Gastroesophageal sphincter (tissue), 4 donors: ENCODE data around the gene DEPDC5. TPM values are rescaled to one million over a fixed set of nuclear protein-coding genes. Genes with fewer than 3 reads are reported as not detected.

Source experiments
- ATAC-seq: fragments of 150-250 bp; one replicate; pipeline ENCODE4 v1.9.1; 2016; ENCODE audit warnings: mild to moderate bottlenecking, moderate library complexity
- H3K27ac ChIP-seq, 4 donors: fragments of 200-600 bp; sonication (generic) in 3 of 4; 1 replicate in 3 of 4; 2 replicates in 1 of 4; pipeline ENCODE4 v1.5.1; 2016 to 2019
- H3K27me3 ChIP-seq: fragments of 200-600 bp; sonication (generic); one replicate; pipeline ENCODE4 v1.5.1; 2019
- H3K36me3 ChIP-seq, 2 donors: fragments of 200-600 bp; sonication (generic); one replicate each; pipeline ENCODE4 v1.5.1; 2019; ENCODE audit warnings: control low read depth in 1 of 2
- H3K4me1 ChIP-seq, 3 donors: fragments of 200-600 bp; sonication (generic); 1 replicate in 2 of 3; 2 replicates in 1 of 3; pipeline ENCODE4 v1.5.1; 2016 to 2019; ENCODE audit warnings: control low read depth in 2 of 3
- H3K4me3 ChIP-seq, 2 donors: fragments of 200-600 bp; sonication (generic); one replicate each; pipeline ENCODE4 v1.5.1; 2019; ENCODE audit warnings: mild to moderate bottlenecking in 1 of 2, moderate library complexity in 1 of 2
- H3K9me3 ChIP-seq, 3 donors: fragments of 200-600 bp; sonication (generic); one replicate each; pipeline ENCODE4 v1.5.1; 2017 to 2019; ENCODE audit warnings: control low read depth in 2 of 3
- EP300 ChIP-seq: sonication (generic); formaldehyde crosslinking; IDR thresholded peaks from one replicate; pipeline ENCODE4 v1.6.1; 2017; ENCODE audit warnings: antibody characterized with exemption, mild to moderate bottlenecking
- POLR2A ChIP-seq, 2 donors: fragments of 450-650 bp; IDR thresholded peaks; one replicate each; pipeline ENCODE4 v1.6.1; 2017; ENCODE audit warnings: antibody characterized with exemption in 2 of 2, mild to moderate bottlenecking in 2 of 2, moderate library complexity in 1 of 2
- POLR2AphosphoS5 ChIP-seq: sonication (generic); formaldehyde crosslinking; IDR thresholded peaks from one replicate; pipeline ENCODE4 v1.6.1; 2017; ENCODE audit warnings: antibody characterized with exemption
- WGBS, 2 donors: methylation state at CpG; one replicate each; pipeline ENCODE4 v1.1.5; 2018; ENCODE audit warnings: low coverage in 1 of 2; 5-methylcytosine and 5-hydroxymethylcytosine counted together
- total RNA-seq, 4 donors: library from RNA; depleted of rRNA; stranded (reverse); fragments of >200 nt; gene quantifications; one replicate each; pipeline ENCODE4 v1.1.0, GENCODE V29; 2016
- TF ChIP-seq, protein P1 (sequence below), 4 experiments: fragments of 200-600 bp in 2 of 4; fragments of 450-650 bp in 2 of 4; sonication (generic) in 1 of 4; IDR thresholded peaks; one replicate each; pipeline ENCODE4 v1.5.1; 2017 to 2019; ENCODE audit warnings: antibody characterized with exemption in 4 of 4, mild to moderate bottlenecking in 2 of 4, moderate library complexity in 2 of 4

The DEPDC5 gene
- total RNA-seq, 4 donors from 2014 or later: 10.5 to 27.9 (median 16.0) TPM

- Histone ChIP-seq H3K4me3 (no peak overlapping the region), H3K9me3 (no peaks in the 10 kb centered on the region), H3K36me3 (no peaks in the 10 kb centered on the region), H3K27me3 (peaks cover 13% of the 10 kb centered on the region), H3K27ac (no peak overlapping the region), H3K4me1 (peaks cover 0 to 11% (median 0%) of the 10 kb centered on the region in 3 donors)
- TF ChIP-seq, protein P1, sequence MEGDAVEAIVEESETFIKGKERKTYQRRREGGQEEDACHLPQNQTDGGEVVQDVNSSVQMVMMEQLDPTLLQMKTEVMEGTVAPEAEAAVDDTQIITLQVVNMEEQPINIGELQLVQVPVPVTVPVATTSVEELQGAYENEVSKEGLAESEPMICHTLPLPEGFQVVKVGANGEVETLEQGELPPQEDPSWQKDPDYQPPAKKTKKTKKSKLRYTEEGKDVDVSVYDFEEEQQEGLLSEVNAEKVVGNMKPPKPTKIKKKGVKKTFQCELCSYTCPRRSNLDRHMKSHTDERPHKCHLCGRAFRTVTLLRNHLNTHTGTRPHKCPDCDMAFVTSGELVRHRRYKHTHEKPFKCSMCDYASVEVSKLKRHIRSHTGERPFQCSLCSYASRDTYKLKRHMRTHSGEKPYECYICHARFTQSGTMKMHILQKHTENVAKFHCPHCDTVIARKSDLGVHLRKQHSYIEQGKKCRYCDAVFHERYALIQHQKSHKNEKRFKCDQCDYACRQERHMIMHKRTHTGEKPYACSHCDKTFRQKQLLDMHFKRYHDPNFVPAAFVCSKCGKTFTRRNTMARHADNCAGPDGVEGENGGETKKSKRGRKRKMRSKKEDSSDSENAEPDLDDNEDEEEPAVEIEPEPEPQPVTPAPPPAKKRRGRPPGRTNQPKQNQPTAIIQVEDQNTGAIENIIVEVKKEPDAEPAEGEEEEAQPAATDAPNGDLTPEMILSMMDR (IDR thresholded peaks at IDR 0.05): no peak
- no peak for TF ChIP-seq POLR2AphosphoS5
- no peak for TF ChIP-seq EP300
- TF ChIP-seq POLR2A (IDR thresholded peaks at IDR 0.05): no peak
- WGBS, 2 donors: 57 to 78% methylated on average over 1 of the region's 1 CpG
- no peak for ATAC-seq
Measured at GRCh38 chr22:31926024-31926423, 172.2 kb downstream of the DEPDC5 start.

DNA sequence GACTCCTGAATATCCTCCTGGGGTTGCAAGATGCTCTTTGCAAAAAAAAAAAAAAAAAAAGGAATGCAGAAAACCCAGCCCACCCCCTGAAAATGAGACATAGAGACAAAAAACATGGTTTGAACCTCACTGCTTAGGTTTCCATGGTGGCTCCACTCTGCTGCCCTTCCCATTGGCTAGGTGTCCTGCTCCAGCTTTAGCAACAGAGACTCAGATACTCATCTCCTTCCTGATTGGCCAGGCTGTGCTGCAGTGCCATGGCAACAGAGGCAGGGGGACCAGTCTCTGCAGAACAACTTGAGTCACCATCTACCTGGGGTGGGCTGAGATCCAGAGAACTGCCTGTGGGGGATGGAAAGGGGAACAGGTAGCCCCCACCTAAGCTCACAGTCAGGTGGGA, 173.2 kb downstream of the DEPDC5 start:
- Histone ChIP-seq H3K4me1 (peaks cover 0 to 11% (median 0%) of the 10 kb centered on the region in 3 donors), H3K4me3 (no peak overlapping the region), H3K9me3 (no peaks in the 10 kb centered on the region), H3K36me3 (no peaks in the 10 kb centered on the region), H3K27ac (no peak overlapping the region), H3K27me3 (peaks cover 13% of the 10 kb centered on the region)
- ATAC-seq: no peak
- TF ChIP-seq EP300 (no peak), POLR2A (IDR thresholded peaks at IDR 0.05) (no peak), POLR2AphosphoS5 (no peak)
- TF ChIP-seq, protein P1 (IDR thresholded peaks at IDR 0.05): no peak

GRCh38 chr22:31927562-31927961, 173.7 kb downstream of the DEPDC5 start:
- no peak overlapping the region for H3K27ac ChIP-seq
- no peak overlapping the region for H3K4me3 ChIP-seq
- peaks cover 0 to 11% (median 0%) of the 10 kb centered on the region in 3 donors for H3K4me1 ChIP-seq
- TF ChIP-seq, protein P1 (IDR thresholded peaks at IDR 0.05): no peak
- TF ChIP-seq EP300 (no peak), POLR2A (IDR thresholded peaks at IDR 0.05) (no peak)
- WGBS, 2 donors: 72 to 81% methylated on average over 3 of the region's 3 CpGs
- ATAC-seq: no peak
- H3K9me3 ChIP-seq: no peaks in the 10 kb centered on the region
- H3K27me3 ChIP-seq: peaks cover 13% of the 10 kb centered on the region
- H3K36me3 ChIP-seq: no peaks in the 10 kb centered on the region

DNA sequence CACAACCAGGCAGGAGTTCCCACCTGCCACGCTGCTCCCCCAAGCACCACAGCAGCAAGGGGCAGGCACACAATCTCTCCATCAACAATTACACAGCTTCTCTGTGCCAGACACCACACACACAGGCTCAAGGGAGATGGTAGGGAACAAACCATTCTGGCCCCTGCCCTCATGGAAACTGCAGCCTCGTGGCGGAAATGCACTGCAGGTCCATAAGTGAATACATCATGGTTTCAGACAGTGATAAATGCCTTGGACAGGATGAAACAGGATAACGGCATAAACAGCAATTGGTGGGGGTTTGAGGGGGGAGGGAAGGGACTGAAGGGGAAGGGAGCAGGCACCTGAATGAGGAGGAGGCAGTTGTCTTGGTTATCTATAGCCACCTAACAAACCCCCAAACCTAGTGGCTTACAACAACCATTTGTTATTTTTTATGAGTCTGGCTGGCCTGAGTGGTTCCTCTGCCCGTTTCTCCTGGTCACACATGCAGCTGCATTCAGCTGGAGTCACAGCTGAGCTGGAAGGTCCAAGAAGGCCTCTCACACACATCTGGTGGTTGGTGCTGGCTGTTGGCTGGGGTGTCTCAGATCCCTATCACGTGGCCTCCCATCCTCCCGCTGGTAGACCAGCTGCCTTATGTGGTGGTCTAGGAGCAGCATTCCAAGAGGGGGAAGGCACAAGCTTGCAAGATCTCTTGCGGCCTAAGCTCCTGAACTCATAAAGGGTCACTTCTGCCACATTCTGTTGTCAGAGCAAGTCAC, 175.5 kb downstream of the DEPDC5 start:
- no peak for ATAC-seq
- Histone ChIP-seq H3K36me3 (no peaks in the 10 kb centered on the region), H3K4me3 (no peak overlapping the region), H3K27ac (no peak overlapping the region), H3K9me3 (no peaks in the 10 kb centered on the region), H3K4me1 (no peaks in the 10 kb centered on the region), H3K27me3 (peaks cover 13% of the 10 kb centered on the region)
- TF ChIP-seq POLR2AphosphoS5: no peak
- no peak for TF ChIP-seq POLR2A (IDR thresholded peaks at IDR 0.05)
- TF ChIP-seq, protein P1 (IDR thresholded peaks at IDR 0.05): no peak
- TF ChIP-seq EP300: no peak
- 36 to 65% methylated on average over 2 to 6 of the region's 8 CpGs for WGBS, 2 donors

GRCh38 chr22:31932863-31933262, 179.0 kb downstream of the DEPDC5 start:
- H3K27ac ChIP-seq: no peak overlapping the region
- no peaks in the 10 kb centered on the region for H3K9me3 ChIP-seq
- H3K4me1 ChIP-seq: no peaks in the 10 kb centered on the region
- ATAC-seq: no peak
- no peak overlapping the region for H3K4me3 ChIP-seq
- H3K27me3 ChIP-seq: no peaks in the 10 kb centered on the region
- TF ChIP-seq POLR2A (IDR thresholded peaks at IDR 0.05) (no peak), EP300 (no peak), POLR2AphosphoS5 (no peak)
- TF ChIP-seq, protein P1 (IDR thresholded peaks at IDR 0.05): no peak
- WGBS, 2 donors: 50 to 67% methylated on average over 1 to 2 of the region's 5 CpGs
- H3K36me3 ChIP-seq: no peaks in the 10 kb centered on the region
